Heart left ventricle (tissue), 13 donors: ENCODE results near the gene HEBP1.

Source experiments
- CTCF ChIP-seq, 12 donors: fragments of 200-600 bp; sonication (generic) in 4 of 12; IDR thresholded peaks; one replicate each; pipeline versions ENCODE4 v1.5.0 to v1.8.0; 2018 to 2022; ENCODE audit warnings: antibody characterized with exemption in 12 of 12, mild to moderate bottlenecking in 5 of 12
- POLR2A ChIP-seq, 2 donors: fragments of 450-650 bp; IDR thresholded peaks; one replicate each; pipeline ENCODE4 v1.6.1; 2017; ENCODE audit warnings: antibody characterized with exemption in 2 of 2, mild to moderate bottlenecking in 2 of 2, moderate library complexity in 2 of 2
- donor health status: ischemic (EF 13 %, LVEDD 7.1; RV severe dilation, severe dysfunction).
- donor health status: DM: no; HTN: yes; CAD: no.
- donor health status: DM: no; HTN: no; CAD: no.
- donor health status: ischemic (EF 25% LVEDD 6.9; RV normal size, moderate dysfunction).
- donor health status: ischemic (EF 25% LVEDD 5.7; RV mildly dilated, moderate dysfunction).
- donor health status: ischemic (EF 35%, LVEDD 5.7; RV mildly dilated, moderate dysfunction).
- donor health status: nonischemic (EF 11% LVEDD 7.7; RV severe dilation, severe dysfunction).
- donor health status: DM: yes; HTN: yes; CAD: no.
- donor health status: PGD.
- donor health status: ischemic (EF 29% LVEDD 5.4; RV normal size, mild dysfunction).
- donor health status: nonischemic (EF 23%, LVEDD 6.1; RV moderate dilation, normal function).

GRCh38 chr12:13008741-13009380, 8.8 kb upstream of the HEBP1 start:
- TF ChIP-seq CTCF (IDR thresholded peaks at IDR 0.05) (no peak), POLR2A (IDR thresholded peaks at IDR 0.05) (no peak)
